ENCODE data around the gene FLRT1.
"Not testable (repeated sequence)": the region's sequence is repeated elsewhere in the genome, so short reads cannot be mapped to it uniquely, and the experiment has no call there.

FLRT1 gene

GRCh38 chr11:64045700-64046099, 10.0 kb downstream of the FLRT1 start:
- no peak for DNase-seq (ENCODE audit: low read depth in 2 of 2)

GRCh38 chr11:64047373-64047772, 11.6 kb downstream of the FLRT1 start:
- not testable (repeated sequence) for DNase-seq (ENCODE audit: low read depth in 2 of 2)

DNA sequence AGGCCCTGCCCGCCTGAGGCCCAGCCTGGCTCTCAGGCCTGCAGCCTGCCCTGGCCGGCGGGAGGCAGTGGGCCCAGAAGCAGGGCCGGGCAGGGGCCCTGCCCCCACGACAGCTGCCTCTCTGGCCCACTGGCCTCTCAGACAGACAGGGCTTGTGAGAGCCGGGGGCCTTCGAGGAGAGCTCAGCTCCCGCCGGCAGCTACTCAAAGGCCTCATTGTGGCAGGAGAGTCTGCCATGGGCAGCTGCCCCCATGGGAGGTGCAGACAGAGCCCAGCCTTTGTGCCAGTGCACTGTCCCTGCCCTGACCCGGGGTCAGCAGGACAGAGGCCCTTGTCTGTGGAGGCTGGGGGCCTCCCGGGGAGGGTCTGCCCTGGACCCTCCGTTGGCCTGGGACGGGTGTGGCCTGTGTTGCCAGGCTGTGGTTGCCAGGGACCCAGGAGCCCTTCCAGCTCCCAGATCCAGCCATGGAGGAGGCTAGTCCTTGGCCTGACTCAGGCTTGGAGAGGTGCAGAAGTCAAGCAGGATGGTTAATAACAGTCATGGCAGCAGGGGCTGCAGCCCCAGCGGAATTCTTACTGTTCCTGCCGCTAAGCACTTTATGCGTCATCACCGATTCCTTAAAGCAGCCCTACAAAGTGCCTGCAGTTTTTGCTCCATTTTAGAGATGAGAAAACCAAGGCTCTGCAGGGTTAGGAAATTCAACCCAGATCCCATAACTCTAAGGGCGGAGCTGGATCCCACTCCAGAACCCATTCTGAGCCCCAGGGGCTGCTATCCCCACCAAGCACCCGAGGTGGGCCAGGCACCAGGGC, 12.5 kb downstream of the FLRT1 start:
- no peak for DNase-seq (ENCODE audit: low read depth in 2 of 2)

- DNase-seq (ENCODE audit: low read depth in 2 of 2), result no peak
Observed at GRCh38 chr11:64049509-64049908, 13.8 kb downstream of the FLRT1 start.

- no peak for DNase-seq (ENCODE audit: low read depth in 2 of 2)
Observed at GRCh38 chr11:64051297-64051696, 15.6 kb downstream of the FLRT1 start.

- no peak for DNase-seq (ENCODE audit: low read depth in 2 of 2)
Observed at GRCh38 chr11:64052436-64052835, 16.7 kb downstream of the FLRT1 start.

DNA sequence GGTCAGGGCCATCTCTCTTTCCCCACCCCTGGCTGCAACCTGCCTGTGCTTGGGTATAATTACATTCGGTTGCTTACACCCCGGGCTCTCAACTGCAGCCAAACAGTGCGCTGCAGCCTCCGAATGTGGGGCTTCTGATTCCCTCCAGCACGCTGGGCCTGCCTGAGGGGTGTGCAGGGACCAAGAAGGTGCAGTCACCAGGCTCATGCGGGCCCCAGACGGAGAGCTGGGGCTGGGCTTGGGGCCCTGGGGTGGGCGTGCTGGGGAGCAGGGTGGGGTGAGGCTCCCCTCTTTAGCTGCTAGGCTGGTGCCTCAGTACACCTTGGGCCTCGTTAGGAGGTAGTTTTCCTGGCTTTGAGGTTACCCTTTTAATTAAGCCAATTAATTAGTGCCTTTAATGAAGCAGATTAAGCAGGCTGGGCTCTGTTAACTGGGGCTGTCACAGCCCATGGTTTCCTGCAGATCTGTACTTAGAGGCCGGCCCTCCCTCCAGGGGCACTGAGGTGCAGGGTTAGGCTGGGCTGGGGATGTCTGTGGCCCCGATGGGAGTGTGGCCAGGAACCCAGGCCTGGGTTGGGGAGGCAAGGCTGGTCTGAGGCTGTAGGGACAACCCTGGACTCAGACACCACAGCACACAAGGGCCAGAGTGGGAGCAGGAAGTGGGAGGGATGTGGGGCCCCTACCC, 17.3 kb downstream of the FLRT1 start:
- DNase-seq (ENCODE audit: low read depth in 2 of 2), result no peak

GRCh38 chr11:64053699-64054098, 18.0 kb downstream of the FLRT1 start:
- no peak for DNase-seq (ENCODE audit: low read depth in 2 of 2)

- no peak for DNase-seq (ENCODE audit: low read depth in 2 of 2)
Observed at GRCh38 chr11:64055077-64055476, 19.3 kb downstream of the FLRT1 start.

GRCh38 chr11:64056213-64056785, 20.6 kb downstream of the FLRT1 start:
- DNase-seq (ENCODE audit: low read depth in 2 of 2), result no peak

DNA sequence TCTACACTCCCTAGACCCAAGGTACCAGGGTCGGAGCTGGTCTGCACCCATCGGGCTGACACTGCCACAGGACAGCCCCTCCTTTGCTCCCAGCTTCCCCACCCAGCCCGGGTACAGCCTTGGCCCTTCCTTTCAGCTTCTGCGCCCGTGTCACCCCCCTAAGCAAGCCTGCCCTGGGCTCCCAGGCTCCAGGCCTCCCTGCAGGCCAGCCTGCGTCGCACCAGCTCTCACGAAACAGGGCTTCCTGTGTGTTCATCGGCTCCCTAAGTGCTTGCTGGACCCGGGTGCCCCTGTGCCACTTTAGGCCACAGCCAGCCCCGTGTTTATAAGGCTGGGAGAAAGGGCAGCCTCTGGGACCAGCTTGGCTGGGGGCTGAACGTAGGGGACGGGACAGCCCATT, 21.1 kb downstream of the FLRT1 start:
- DNase-seq (ENCODE audit: low read depth in 2 of 2), result no peak

DNA sequence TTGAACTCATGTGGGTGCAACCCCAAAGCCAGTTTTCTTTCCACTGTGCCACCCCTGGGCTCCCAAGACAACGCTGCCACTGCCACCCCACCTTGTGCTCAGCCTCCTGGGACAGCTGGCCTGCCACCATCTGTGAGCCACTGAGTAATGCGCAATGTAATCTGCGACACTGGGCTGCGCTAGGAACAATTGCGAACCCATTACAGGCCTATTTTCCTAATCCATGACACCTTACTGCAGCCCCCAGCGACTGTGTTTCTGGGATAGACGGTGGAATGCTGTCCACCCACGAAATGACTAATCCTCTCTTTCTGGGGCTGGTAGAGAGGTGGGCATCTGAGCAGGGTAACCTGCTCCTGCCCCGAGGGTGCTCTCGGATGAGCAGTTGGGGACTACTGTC, 22.2 kb downstream of the FLRT1 start:
- DNase-seq (ENCODE audit: low read depth in 2 of 2), result no peak

- DNase-seq (ENCODE audit: low read depth in 2 of 2), result no peak
Observed at GRCh38 chr11:64058494-64058893, 22.8 kb downstream of the FLRT1 start.

- no peak for DNase-seq (ENCODE audit: low read depth in 2 of 2)
Observed at GRCh38 chr11:64059339-64060140, 23.8 kb downstream of the FLRT1 start.

GRCh38 chr11:64060263-64060860, 24.6 kb downstream of the FLRT1 start:
- DNase-seq (ENCODE audit: low read depth in 2 of 2), result no peak

DNA sequence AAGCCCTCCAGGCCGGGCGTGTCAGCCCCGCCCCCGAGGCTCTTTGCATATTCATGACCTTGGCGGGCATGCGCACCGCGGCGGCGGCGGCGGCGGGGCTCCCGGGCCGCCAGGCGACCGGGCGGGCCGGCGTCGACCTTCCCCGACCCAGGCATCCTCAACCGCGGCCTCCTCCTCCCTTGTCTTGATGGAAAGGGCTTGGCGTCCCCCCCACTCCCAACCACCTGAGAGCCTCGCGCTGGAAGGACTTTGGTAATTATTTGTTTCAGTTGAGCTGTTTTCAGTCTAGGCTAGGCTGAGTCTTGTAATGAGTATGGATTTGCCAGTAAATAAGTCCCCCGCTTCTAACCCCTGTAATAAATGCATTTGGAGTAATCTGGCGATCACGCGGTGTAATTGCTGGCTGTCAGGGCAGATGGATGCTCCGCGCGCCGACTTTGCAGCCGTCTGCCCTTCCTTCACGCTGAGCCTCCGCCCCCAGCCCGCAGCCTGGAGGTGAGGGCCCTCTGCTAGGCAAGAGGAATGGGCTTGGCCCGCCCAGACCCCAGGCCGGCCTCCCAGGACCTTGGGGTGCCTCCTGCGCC, 25.2 kb downstream of the FLRT1 start:
- peak; percentile 24 to 44 for DNase-seq (ENCODE audit: low read depth in 2 of 2)

GRCh38 chr11:64062185-64063039, 26.7 kb downstream of the FLRT1 start:
- no peak for DNase-seq (ENCODE audit: low read depth in 2 of 2)

DNA sequence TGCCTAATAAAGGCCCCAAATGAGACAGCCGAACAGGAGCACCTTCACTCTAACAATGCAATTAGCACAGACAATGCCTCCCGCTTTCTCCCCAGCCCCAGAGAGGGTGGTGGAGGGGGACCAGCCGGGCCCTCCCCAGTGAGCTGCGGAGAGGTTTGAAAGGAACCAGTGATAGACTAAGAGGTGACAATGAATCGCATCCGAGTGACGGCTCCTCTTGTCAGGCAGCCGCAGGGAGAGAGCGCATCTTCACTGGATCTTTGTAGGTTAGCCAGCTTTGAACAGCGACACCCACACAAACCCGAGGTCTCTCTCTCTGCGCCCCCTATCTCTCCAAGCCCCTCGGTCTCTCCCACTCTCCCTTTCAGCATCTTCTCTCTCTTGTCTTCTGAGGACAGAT, 28.0 kb downstream of the FLRT1 start:
- DNase-seq (ENCODE audit: low read depth in 2 of 2), result no peak

DNA sequence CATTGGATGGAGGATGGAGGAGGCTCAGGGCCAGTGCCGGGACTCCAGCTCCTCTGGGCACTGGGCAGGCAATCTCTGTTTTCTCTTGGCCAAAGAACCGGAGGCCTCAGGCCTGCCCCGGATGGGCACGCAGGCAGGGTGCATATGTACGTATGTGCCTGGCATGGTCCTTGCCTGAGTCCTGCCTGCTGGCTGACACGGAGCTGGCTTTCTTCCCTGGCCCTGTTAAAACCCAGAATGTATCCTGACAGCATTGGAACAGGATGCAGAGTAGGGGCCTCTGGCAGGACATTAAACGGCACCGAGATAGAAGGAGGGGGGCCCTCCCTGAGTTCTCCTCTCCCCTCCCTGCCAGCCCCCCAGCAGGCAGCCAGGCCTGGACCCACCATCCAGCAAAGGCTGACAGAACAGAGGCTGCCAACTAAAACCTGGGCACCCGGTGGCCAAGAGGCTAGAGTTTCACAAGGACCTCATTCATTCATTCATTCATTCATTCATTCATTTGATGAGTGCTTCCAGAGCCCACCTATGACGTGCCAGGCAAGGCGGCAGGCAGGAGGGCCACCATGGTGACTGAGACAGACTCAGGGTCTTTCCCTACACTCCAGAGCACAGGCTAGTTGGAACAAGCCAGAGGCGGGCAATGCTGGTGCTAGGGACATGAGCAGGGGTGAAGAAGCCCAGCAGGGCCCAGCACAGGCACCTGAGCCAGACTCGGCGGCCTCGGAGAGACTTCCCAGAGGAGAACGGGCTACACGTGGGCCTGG, 28.8 kb downstream of the FLRT1 start:
- DNase-seq (ENCODE audit: low read depth in 2 of 2), result no peak

- DNase-seq (ENCODE audit: low read depth in 2 of 2), result no peak
Observed at GRCh38 chr11:64065141-64065465, 29.4 kb downstream of the FLRT1 start.

All from stimulated activated CD8-positive, alpha-beta memory T cell treated with anti-CD3 and anti-CD28 coated beads, Interleukin-2, amount 100 ng/mL, for 1 hour (primary cell).